HG03066 (cell line): ENCODE measurements around the gene CABP7.

Source experiments
- ATAC-seq: cut with Tn5 transposase; IDR thresholded peaks from one replicate; pipeline ENCODE4 v1.9.1; 2021; ENCODE audit warnings: low read depth; ENCODE audit not compliant: unreplicated experiment

The CABP7 gene

DNA sequence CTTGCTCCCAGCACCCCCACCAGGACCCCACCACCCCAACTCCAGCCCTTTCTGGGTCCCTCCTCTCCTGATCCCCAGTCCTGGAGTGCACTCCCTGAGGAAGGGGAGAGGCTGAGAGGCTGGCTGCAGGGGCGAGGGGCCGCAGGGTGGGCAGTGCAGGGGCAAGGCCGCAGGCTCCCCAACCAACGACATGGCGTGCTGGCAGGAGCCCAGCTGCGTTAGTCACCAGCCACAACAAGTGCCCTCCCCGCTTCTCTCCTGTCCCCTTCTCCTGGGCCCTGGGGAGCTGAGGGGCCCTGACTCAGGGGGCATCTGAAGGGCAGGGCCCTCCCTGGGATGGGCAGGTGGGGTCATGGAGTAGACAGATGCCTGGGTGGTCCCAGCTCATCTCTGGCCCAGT, 2.3 kb downstream of the CABP7 start:
- ATAC-seq: no peak

GRCh38 chr22:29722587-29722986, 2.8 kb downstream of the CABP7 start:
- ATAC-seq: no peak

- ATAC-seq: no peak
Observed at GRCh38 chr22:29723766-29724165, 4.0 kb downstream of the CABP7 start.

- no peak for ATAC-seq
Observed at GRCh38 chr22:29724843-29725242, 5.0 kb downstream of the CABP7 start.

DNA sequence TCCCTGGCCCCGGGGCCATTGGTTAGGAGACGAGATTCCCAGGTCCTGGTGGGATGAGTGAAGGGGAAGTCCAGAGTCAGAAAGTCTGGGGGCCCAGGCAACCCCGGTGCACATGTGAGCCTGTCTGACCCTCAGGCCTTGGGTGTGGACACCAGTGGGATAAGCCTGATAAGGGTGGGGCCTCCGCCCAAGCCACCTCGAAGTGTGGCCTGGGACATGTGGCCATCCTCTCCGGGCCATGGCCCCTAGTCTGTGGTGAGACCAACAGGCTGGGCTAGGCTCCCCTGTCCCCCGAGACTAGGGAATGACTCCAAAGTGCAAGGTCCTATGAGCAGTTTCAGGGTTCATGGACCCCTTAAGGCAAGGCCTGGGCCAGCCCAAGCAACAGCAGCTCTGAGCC, 6.3 kb downstream of the CABP7 start:
- ATAC-seq: no peak

GRCh38 chr22:29726512-29727130, 6.8 kb downstream of the CABP7 start:
- ATAC-seq: no peak

DNA sequence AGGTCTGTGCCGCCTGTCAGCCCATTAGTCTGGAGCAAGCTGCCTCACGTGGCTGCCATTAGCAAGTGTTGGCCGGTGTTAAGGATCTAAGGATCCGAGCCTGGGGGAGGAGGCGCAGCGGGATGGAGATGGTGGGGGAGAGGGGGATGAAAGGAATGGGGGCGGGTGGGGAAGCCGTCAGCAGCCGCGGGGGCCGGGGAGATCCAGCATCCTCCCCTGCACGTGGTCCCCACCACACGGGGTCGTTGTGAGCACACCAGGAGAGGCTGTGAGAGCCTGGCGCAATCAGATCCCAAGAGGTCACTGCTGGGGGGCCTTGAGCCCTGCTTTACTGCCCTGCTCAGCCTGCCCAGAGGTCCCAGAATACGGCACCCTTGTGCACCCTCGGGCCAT, 7.3 kb downstream of the CABP7 start:
- no peak for ATAC-seq

- no peak for ATAC-seq
Observed at GRCh38 chr22:29729161-29729560, 9.4 kb downstream of the CABP7 start.

DNA sequence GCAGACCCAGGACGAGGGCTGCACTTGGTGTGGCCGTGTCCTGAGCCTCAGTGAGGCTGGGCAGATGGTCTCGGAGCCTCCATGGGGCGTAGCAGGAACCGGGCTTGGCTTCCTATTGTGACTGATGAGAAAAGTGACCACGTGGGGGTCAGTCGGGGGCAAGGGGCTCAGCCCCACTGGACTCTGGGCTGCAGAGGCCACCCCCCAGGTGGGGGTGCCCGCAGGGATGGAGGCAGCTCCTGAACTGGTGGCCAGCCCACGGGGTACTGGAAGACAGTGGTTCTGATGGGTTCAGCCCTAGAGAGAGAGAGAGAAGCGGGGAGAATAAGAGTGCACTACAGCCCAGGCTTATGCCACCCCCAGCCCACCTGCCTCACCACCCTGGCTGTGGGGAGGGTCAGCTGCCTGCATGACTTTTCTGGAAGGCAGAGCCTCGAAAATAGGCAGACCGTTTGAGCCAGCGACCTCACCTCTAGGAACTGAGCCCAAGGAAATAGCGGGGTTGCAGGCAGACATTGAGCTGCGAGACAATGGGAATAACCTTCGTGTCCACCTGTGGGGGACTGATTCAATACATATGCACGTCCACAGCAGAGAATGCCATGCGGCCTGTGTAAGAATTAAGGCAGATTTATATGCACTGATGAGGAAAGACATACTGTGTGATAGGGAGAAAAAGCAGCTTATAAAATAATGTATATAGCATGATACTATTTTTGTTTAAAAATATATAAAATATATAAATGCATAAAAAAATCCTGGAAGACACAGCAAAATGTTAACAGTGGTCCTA, 11.5 kb downstream of the CABP7 start:
- ATAC-seq: no peak

DNA sequence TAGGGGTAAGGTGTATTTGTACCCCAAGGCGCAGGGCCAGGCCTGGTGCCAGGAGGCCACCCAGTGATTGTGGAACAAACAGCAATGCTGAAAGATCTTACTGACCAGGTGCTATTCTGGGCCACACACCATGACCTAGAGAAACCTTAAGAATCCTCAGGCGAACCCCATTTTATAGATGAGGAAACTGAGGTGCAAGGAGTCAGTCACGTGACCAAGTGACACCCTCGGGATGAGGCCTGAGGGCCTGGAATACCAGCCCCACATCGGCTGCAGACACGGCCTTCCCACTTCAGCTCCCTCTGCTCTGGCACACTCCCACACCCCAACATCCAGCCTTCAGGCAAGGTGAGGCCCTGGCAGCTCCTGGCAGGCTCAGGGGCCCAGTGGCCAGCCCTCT, 13.1 kb downstream of the CABP7 start:
- ATAC-seq: no peak

DNA sequence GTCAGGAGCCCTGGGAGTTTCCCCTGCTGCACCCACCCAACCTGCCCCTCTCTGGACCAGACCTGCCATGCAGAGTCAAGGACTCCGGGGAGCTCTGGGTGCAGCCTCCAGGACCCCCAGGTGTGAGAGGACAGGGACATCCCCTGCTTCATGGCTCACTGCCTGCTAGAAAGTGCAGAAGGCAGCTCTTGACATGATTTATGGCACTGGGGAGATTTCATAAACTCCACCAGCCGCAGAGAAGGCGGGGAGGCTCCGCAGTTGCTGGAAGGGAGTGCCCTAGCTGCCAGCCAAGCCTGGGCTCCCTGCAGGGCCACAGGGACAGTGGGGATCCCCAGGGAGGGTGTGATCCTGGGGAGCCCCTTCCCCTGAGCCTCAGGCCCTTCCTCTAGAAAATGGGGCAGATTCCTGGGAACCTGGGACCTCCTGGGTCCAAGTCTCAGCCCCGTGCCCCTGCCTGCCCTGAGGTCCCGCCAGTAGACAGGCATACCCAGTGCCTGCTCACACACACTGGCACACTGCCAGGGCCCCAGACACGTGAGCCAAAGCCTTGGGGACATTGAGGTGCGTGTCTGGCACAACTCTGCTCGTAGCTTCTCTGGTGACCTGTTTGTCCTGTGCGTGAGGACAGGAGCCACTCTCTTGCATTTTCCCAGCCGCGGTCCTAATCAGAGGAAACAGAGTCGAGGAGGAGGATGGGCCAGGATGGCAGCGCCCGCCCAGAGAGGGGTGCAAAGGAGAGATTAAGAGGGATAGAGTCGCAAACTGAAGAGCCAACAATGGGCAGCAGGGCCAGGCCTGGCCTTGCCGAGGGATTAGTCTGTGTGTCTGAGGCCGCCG, 13.8 kb downstream of the CABP7 start:
- ATAC-seq: no peak

DNA sequence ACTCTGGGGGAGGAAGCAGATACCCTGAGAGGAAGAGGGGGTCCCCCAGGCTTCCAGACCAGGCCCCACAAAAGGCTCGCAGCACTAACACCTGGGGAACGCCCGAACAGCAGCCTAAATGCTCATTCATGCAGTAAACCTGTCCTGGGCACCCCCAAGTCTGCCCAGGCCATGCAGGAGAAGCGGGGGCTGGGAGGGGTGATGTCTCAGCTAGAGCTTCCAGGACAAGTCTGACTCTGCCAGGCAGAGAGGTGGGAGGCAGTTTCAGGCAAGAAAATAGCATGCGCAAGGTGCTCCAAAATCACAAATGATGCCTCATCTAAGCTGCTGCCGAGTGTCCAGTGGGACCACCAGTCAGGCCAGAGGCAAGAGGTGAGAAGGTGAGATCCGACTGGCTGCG, 14.6 kb downstream of the CABP7 start:
- no peak for ATAC-seq

DNA sequence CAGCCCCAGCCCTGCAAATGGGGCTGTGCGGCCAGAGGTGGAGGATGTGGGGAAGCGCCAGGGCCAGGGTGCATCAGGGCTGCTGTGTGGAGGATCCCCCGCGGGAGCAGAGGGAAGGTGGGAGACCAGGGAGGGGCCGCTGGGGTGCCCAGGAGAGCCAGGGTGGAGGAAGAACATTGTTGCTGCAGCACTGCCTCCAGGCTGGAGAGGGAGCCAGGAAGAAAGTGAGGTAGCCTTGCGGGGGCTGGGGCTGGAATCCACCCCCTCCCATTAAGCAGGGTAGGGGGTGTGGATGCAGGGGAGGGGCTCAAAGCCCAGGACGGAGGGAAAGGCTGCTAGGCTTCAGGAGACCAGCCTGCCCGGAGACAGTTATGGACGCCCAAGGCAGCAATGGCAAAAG, 15.0 kb downstream of the CABP7 start:
- no peak for ATAC-seq

GRCh38 chr22:29735416-29735815, 15.6 kb downstream of the CABP7 start:
- no peak for ATAC-seq

GRCh38 chr22:29737251-29738117, 17.7 kb downstream of the CABP7 start:
- no peak for ATAC-seq

DNA sequence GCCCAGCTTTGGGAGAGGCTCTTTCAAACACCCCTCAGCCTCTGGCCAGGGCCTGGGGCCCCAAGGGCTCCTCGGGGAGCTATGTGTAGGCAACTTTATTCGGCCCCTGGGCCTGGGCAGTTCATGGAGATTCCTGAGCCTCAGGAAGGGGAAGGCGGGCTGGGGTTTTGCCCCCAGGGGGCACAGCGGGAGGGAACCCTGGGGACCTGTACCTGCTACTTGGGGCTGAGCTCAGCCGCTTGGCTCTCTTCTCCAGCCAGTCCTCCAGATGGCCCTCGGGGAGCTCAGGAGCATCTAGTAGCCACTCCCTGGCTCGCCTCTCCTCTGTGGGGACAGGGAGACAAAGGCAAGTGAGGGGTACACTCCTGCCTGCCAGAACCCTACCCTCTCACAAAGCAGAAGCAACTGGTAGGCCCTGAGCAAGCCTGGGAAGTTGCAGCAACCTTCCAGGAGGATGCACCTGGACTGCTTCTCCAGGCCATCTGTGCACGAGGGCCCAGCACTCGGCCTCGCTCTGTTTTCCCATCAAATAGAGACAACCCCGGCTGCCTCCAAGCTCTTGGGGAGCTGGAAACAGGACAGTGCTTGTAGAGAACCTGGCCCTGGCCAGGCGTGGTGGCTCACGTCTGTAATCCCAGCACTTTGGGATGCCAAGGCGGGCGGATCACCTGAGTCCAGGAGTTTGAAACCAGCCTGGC, 18.5 kb downstream of the CABP7 start:
- no peak for ATAC-seq

GRCh38 chr22:29739346-29739875, 19.6 kb downstream of the CABP7 start:
- ATAC-seq: no peak

GRCh38 chr22:29740216-29740615, 20.4 kb downstream of the CABP7 start:
- no peak for ATAC-seq

DNA sequence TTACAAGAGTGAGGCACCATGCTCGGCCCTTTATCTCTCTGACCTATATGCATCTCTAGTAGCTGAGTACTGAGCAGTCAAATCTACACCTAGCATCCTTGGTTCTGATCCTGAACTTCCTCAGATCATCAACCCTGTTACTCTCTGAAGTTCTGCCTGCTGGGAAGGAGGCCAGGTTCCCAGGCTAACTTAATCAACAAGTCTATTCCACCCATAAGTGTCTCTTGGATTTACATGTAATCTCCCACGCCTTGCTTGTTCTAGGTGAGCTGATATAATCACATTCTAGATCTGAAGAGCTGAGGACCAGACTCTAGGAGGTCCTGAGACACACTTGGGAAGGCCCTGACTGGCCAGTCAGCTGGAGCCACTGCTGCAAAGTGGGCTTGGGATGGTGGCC, 22.1 kb downstream of the CABP7 start:
- ATAC-seq: no peak

- no peak for ATAC-seq
Observed at GRCh38 chr22:29742326-29742725, 22.5 kb downstream of the CABP7 start.
